ENCODE measurements around the gene NOL11.
"Not testable (repeated sequence)": the region's sequence is repeated elsewhere in the genome, so short reads cannot be mapped to it uniquely, and the experiment has no call there.

Gene NOL11

DNA sequence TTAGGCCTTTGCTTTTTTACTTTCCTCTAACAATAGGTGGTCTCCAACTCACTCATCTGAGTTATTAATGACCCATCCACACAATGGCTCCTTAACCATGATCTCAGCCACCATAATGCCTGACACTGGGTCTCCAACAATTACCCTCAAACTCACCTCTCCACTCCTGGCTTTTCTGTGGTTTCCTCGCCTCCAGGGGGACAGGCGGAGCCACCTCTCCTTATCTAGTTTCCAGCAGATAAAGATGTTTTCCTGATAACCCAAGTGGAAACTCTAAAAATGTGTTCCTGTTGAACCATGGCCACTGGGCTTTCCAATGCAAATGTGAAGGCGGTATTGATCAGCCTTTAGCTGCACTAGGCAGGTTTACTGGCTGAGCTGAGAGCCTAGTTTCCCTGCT is 9.4 kb upstream of the NOL11 start:
- Histone ChIP-seq H3K27ac (ENCODE audit: low read length) (no peak overlapping the region), H3K4me1 (ENCODE audit: control insufficient read depth, insufficient read depth, low read length) (no peaks in the 10 kb centered on the region), H3K9me3 (ENCODE audit: control insufficient read depth in 2 of 2, low read length in 2 of 2) (no peaks in the 10 kb centered on the region), H3K36me3 (ENCODE audit: control insufficient read depth in 2 of 2, insufficient read depth in 2 of 2, low read length in 2 of 2) (no peaks in the 10 kb centered on the region), H3K27me3 (ENCODE audit: control insufficient read depth in 1 of 2, insufficient read depth in 2 of 2, low read length in 2 of 2) (peaks cover 0 to 2% of the 10 kb centered on the region in 2 donors), H3K9ac (ENCODE audit: low read length in 2 of 2) (no peak overlapping the region), H3K4me3 (ENCODE audit: low read length in 2 of 2) (no peak overlapping the region)

DNA sequence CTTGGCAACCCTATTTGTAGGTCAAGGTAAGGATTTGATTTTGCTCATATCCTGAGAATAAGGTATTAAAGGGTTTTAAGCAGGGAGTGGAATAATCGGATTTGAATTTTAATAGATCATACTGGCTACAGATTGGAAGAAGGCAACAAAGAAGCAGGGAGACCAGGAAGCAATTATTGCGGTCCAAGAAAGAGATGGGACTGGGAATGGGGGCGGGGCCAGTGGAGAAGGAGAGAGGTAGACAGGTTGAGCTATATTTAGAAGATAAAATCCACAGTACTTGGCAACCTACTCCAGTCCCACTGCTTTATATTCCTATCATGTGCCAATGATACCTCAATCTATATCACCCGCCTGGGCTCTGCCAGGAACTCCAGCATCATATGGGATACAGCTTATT is 5.8 kb upstream of the NOL11 start:
- Histone ChIP-seq H3K36me3 (ENCODE audit: control insufficient read depth in 2 of 2, insufficient read depth in 2 of 2, low read length in 2 of 2) (no peaks in the 10 kb centered on the region), H3K9ac (ENCODE audit: low read length in 2 of 2) (no peak overlapping the region), H3K4me3 (ENCODE audit: low read length in 2 of 2) (no peak overlapping the region), H3K9me3 (ENCODE audit: control insufficient read depth in 2 of 2, low read length in 2 of 2) (no peaks in the 10 kb centered on the region), H3K27me3 (ENCODE audit: control insufficient read depth in 1 of 2, insufficient read depth in 2 of 2, low read length in 2 of 2) (peaks cover 0 to 2% of the 10 kb centered on the region in 2 donors), H3K4me1 (ENCODE audit: control insufficient read depth, insufficient read depth, low read length) (no peaks in the 10 kb centered on the region), H3K27ac (ENCODE audit: low read length) (no peak overlapping the region)

DNA sequence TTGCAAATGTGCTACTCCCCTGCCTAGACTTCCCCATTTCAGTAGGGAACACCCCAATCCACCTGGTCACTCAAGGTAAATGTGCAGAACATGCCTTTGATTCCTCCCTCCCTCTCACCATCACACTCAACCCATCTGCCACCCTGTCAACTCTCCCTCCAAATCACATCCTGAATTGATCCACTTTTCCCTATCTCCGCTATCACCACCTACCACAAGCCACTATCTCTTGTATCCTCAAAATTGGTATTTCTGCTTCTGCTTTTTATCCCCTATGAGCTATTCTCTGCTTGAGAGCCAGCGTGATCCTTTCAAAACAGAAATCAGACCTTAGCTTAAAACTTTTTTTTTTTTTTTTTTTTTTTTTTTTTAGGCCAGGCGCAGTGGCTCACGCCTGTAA is 5.4 kb upstream of the NOL11 start:
- Histone ChIP-seq H3K9ac (ENCODE audit: low read length in 2 of 2) (no peak overlapping the region), H3K27me3 (ENCODE audit: control insufficient read depth in 1 of 2, insufficient read depth in 2 of 2, low read length in 2 of 2) (peaks cover 0 to 2% of the 10 kb centered on the region in 2 donors), H3K4me3 (ENCODE audit: low read length in 2 of 2) (no peak overlapping the region), H3K27ac (ENCODE audit: low read length) (no peak overlapping the region), H3K4me1 (ENCODE audit: control insufficient read depth, insufficient read depth, low read length) (peaks cover 3% of the 10 kb centered on the region), H3K9me3 (ENCODE audit: control insufficient read depth in 2 of 2, low read length in 2 of 2) (no peaks in the 10 kb centered on the region), H3K36me3 (ENCODE audit: control insufficient read depth in 2 of 2, insufficient read depth in 2 of 2, low read length in 2 of 2) (no peaks in the 10 kb centered on the region)

DNA sequence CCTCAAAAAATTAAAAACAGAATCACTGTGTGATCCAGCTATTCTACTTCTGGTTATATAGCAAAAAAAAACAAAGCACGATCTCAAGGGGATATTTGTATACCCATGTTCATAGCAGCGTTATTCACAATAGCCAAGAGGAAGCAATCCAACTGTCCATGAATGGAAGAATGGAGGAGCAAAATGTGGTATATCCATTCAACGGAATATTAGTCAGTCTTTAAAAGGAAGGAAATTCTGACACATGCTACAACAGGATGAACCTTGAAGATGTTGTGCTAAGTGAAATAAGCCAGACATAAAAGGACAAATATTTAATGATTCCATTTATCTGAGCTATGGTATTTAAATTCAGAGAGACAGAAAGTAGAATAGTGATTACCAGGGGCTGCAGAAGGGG is 4.6 kb upstream of the NOL11 start:
- Histone ChIP-seq H3K9ac (ENCODE audit: low read length in 2 of 2) (no peak overlapping the region), H3K4me3 (ENCODE audit: low read length in 2 of 2) (no peak overlapping the region), H3K27ac (ENCODE audit: low read length) (no peak overlapping the region), H3K9me3 (ENCODE audit: control insufficient read depth in 2 of 2, low read length in 2 of 2) (no peaks in the 10 kb centered on the region), H3K4me1 (ENCODE audit: control insufficient read depth, insufficient read depth, low read length) (peaks cover 4% of the 10 kb centered on the region), H3K27me3 (ENCODE audit: control insufficient read depth in 1 of 2, insufficient read depth in 2 of 2, low read length in 2 of 2) (peaks cover 0 to 2% of the 10 kb centered on the region in 2 donors), H3K36me3 (ENCODE audit: control insufficient read depth in 2 of 2, insufficient read depth in 2 of 2, low read length in 2 of 2) (no peaks in the 10 kb centered on the region)

DNA sequence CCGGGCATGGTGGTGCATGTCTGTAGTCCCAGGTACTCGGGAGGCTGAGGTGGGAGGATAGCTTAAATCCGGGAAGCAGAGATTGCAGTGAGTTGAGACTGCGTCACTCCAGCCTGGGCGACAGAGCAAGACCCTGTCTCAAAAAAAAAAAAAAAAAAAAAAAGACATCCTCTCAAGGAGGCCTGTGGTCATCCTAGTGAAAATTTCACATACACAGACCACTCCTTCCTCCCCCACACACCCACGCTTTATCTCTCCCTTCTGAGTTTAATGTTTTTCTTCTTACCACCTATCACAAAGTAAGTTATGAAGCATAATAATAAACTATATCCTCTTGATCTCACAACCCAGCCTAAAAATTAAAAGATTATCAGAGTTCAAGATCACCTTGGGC is 1.3 kb upstream of the NOL11 start:
- peaks cover 0 to 6% of the 10 kb centered on the region in 2 donors for H3K36me3 ChIP-seq (ENCODE audit: control insufficient read depth in 2 of 2, insufficient read depth in 2 of 2, low read length in 2 of 2)
- no peaks in the 10 kb centered on the region for H3K9me3 ChIP-seq (ENCODE audit: control insufficient read depth in 2 of 2, low read length in 2 of 2)
- no peaks in the 10 kb centered on the region for H3K27me3 ChIP-seq (ENCODE audit: control insufficient read depth in 1 of 2, insufficient read depth in 2 of 2, low read length in 2 of 2)
- no peak overlapping the region for H3K27ac ChIP-seq (ENCODE audit: low read length)
- H3K9ac ChIP-seq (ENCODE audit: low read length in 2 of 2) = no peak overlapping the region
- peaks cover 16% of the 10 kb centered on the region for H3K4me1 ChIP-seq (ENCODE audit: control insufficient read depth, insufficient read depth, low read length)
- no peak overlapping the region for H3K4me3 ChIP-seq (ENCODE audit: low read length in 2 of 2)

DNA sequence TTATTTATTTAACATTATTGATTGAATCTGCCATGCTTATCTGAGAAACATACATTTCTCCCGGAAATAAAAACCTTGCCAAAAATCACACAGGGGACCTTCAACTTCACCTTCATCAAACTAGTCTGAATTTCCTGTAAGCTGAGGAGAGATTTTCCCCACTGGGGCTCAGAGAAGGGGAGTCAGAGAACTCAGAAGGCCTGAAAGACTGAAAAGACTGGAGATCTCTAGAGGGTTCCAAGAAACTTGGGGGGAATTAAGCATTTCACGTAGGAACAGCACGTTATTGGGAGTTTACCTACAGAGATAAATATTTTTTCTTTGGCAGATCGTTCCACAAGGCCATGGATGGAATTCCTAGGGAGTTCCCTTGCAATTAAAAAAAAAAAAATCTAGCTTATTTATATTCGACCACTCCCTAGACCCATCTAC is 528 bp upstream of the NOL11 start:
- Histone ChIP-seq H3K9me3 (ENCODE audit: control insufficient read depth in 2 of 2, low read length in 2 of 2) (no peaks in the 10 kb centered on the region), H3K4me3 (ENCODE audit: low read length in 2 of 2) (peak overlapping the region; percentile 100), H3K36me3 (ENCODE audit: control insufficient read depth in 2 of 2, insufficient read depth in 2 of 2, low read length in 2 of 2) (peaks cover 3 to 14% of the 10 kb centered on the region in 2 donors), H3K27me3 (ENCODE audit: control insufficient read depth in 1 of 2, insufficient read depth in 2 of 2, low read length in 2 of 2) (no peaks in the 10 kb centered on the region), H3K4me1 (ENCODE audit: control insufficient read depth, insufficient read depth, low read length) (peaks cover 16% of the 10 kb centered on the region), H3K27ac (ENCODE audit: low read length) (peak overlapping the region; percentile 94), H3K9ac (ENCODE audit: low read length in 2 of 2) (peak overlapping the region; percentile 84 to 87)

DNA sequence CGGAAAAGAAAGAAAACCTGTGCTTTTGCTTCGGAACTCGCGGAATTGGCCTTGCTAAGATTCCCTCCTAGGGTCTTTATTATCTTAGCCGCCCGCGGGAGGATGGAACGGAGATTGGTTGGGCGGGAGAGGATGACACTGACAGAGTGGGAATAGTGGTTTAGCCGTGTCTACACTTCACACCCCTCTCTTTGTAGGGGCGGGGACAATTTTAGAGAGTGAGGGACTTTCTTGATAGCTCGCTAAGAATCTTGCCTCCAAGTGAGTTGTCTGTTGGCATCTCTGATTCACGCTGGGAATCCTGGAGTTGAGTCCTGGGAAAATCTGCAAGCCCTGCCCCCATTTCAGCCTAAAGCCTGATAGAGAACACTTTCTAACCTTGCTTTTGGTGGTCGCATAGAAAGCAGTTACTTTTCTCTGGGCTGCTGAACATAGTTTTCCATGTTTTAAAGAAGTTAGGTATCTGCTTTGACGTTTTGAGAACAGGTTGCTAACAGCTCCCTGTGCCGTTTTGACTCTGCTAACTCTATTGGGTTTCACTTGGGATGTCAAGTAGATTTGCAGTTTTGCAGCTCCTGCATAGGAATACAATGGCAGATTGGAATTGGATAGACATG is 697 bp downstream of the NOL11 start:
- Histone ChIP-seq H3K4me3 (ENCODE audit: low read length in 2 of 2) (peak overlapping the region; percentile 100), H3K36me3 (ENCODE audit: control insufficient read depth in 2 of 2, insufficient read depth in 2 of 2, low read length in 2 of 2) (peaks cover 4 to 15% of the 10 kb centered on the region in 2 donors), H3K4me1 (ENCODE audit: control insufficient read depth, insufficient read depth, low read length) (peaks cover 16% of the 10 kb centered on the region), H3K9ac (ENCODE audit: low read length in 2 of 2) (peak overlapping the region; percentile 99 to 100), H3K27me3 (ENCODE audit: control insufficient read depth in 1 of 2, insufficient read depth in 2 of 2, low read length in 2 of 2) (no peaks in the 10 kb centered on the region), H3K9me3 (ENCODE audit: control insufficient read depth in 2 of 2, low read length in 2 of 2) (no peaks in the 10 kb centered on the region), H3K27ac (ENCODE audit: low read length) (peak overlapping the region; percentile 94)

DNA sequence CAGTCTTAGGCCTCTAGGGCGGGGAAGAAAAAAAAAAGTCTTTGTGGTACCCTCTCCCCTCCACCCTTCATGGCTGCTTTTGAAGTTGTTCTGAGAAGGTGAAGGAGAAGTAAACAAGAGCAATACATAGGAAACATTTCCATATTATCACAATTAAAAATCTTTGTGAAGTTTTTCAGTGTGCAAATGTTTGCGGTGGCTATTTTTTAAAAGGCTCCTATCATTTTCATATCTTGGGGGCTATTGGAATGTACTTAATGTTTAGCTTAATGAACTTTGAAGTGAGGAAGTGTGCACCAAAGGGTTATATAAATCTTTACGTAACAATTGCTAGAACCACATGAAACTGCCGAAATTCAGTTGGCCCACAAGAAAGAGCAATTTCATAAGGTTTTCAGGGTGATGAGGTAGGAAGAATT is 7.6 kb downstream of the NOL11 start:
- no peaks in the 10 kb centered on the region for H3K4me1 ChIP-seq (ENCODE audit: control insufficient read depth, insufficient read depth, low read length)
- no peak overlapping the region for H3K27ac ChIP-seq (ENCODE audit: low read length)
- no peaks in the 10 kb centered on the region for H3K9me3 ChIP-seq (ENCODE audit: control insufficient read depth in 2 of 2, low read length in 2 of 2)
- H3K36me3 ChIP-seq (ENCODE audit: control insufficient read depth in 2 of 2, insufficient read depth in 2 of 2, low read length in 2 of 2) = peaks cover 44 to 51% of the 10 kb centered on the region in 2 donors
- no peak overlapping the region for H3K9ac ChIP-seq (ENCODE audit: low read length in 2 of 2)
- no peaks in the 10 kb centered on the region for H3K27me3 ChIP-seq (ENCODE audit: control insufficient read depth in 1 of 2, insufficient read depth in 2 of 2, low read length in 2 of 2)
- no peak overlapping the region for H3K4me3 ChIP-seq (ENCODE audit: low read length in 2 of 2)

DNA sequence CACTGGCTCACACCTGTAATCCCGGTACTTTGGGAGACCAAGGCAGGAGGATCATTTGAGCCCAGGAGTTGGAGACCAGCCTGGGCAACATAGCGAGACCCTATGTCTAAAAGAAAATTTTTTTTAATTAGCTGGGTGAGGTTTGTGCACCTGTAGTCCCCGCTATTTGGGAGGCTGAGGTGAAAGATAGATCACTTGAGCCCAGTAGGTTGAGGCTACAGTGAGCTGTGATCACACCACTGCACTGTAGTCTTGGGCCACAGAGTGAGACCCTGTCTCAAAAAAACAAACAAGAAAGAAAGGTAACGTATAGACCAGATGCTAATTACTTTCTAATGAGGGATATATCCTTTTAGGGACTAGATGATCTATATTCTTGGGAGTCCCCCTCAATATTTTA is 8.1 kb downstream of the NOL11 start:
- H3K4me3 ChIP-seq (ENCODE audit: low read length in 2 of 2) = no peak overlapping the region
- peaks cover 48 to 50% of the 10 kb centered on the region in 2 donors for H3K36me3 ChIP-seq (ENCODE audit: control insufficient read depth in 2 of 2, insufficient read depth in 2 of 2, low read length in 2 of 2)
- H3K9ac ChIP-seq (ENCODE audit: low read length in 2 of 2) = no peak overlapping the region
- H3K4me1 ChIP-seq (ENCODE audit: control insufficient read depth, insufficient read depth, low read length) = no peaks in the 10 kb centered on the region
- no peaks in the 10 kb centered on the region for H3K9me3 ChIP-seq (ENCODE audit: control insufficient read depth in 2 of 2, low read length in 2 of 2)
- H3K27ac ChIP-seq (ENCODE audit: low read length) = no peak overlapping the region
- no peaks in the 10 kb centered on the region for H3K27me3 ChIP-seq (ENCODE audit: control insufficient read depth in 1 of 2, insufficient read depth in 2 of 2, low read length in 2 of 2)

DNA sequence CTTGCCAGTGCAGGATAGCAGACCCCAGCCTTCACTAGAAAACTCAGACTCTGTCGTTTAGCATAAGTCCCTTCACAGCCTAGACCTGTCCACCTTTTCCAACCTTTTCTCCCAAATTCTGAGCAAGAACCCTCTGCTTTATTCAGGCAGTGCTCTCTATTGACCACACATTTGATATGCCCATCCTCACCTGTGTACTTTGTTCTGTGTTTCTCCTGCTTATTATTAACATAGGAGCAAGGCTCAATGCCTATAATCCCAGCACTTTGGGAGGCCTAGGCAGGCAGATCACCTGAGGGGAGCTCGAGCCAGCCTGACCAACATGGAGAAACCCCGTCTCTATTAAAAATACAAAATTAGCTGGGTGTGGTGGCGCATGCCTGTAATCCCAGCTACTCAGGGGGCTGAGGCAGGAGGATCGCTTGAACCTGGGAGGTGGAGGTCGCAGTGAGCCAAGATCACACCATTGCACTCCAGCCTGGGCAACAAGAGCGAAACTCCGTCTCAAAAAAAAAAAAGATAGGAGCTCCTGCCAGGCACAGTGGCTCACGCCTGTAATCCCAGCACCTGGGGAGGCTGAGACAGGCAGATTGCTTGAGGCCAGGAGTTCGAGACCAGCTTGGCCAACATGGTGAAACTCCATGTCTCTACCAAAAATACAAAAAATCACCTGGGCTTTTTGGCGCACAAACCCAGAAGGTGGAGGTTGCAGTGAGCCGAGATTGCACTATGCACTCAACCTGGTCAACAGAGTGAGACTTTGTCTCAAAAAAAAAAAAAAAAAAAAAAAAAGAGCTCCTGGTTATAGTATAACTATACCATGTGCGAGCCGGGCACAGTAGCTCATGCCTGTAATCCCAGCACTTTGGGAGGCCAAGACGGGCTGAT is 9.7 kb downstream of the NOL11 start:
- peaks cover 45 to 48% of the 10 kb centered on the region in 2 donors for H3K36me3 ChIP-seq (ENCODE audit: control insufficient read depth in 2 of 2, insufficient read depth in 2 of 2, low read length in 2 of 2)
- H3K27ac ChIP-seq (ENCODE audit: low read length); H3K9me3 ChIP-seq (ENCODE audit: control insufficient read depth in 2 of 2, low read length in 2 of 2): not testable (repeated sequence)

DNA sequence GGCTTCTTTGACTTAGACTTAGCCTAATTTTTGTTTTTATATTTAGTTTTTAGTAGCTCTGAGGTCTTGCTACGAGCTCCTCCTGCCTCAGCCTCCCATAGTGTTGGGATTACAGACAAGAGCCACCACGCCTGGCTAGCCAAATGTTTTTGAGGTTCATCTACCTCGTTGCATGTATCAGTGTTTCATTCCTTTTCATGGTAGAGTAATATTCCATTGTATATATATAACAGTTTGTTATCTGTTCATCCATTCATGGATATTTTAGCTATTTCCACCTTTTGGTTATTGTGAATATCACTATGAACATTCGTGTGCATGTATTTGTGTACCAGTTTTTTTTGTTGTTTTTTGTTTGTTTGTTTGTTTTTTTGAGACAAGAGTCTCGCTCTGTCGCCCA is 12.2 kb downstream of the NOL11 start:
- Histone ChIP-seq H3K27me3 (ENCODE audit: control insufficient read depth in 1 of 2, insufficient read depth in 2 of 2, low read length in 2 of 2) (no peaks in the 10 kb centered on the region), H3K9ac (ENCODE audit: low read length in 2 of 2) (no peak overlapping the region), H3K36me3 (ENCODE audit: control insufficient read depth in 2 of 2, insufficient read depth in 2 of 2, low read length in 2 of 2) (peaks cover 37 to 58% of the 10 kb centered on the region in 2 donors), H3K4me3 (ENCODE audit: low read length in 2 of 2) (no peak overlapping the region), H3K4me1 (ENCODE audit: control insufficient read depth, insufficient read depth, low read length) (no peaks in the 10 kb centered on the region), H3K9me3 (ENCODE audit: control insufficient read depth in 2 of 2, low read length in 2 of 2) (no peaks in the 10 kb centered on the region), H3K27ac (ENCODE audit: low read length) (no peak overlapping the region)

More for the DNA sequence above, 9.7 kb downstream of the NOL11 start:
- H3K9ac ChIP-seq (ENCODE audit: low read length in 2 of 2); H3K4me1 ChIP-seq (ENCODE audit: control insufficient read depth, insufficient read depth, low read length); H3K4me3 ChIP-seq (ENCODE audit: low read length in 2 of 2); H3K27me3 ChIP-seq (ENCODE audit: control insufficient read depth in 1 of 2, insufficient read depth in 2 of 2, low read length in 2 of 2): not testable (repeated sequence)

All from stomach smooth muscle (tissue), 2 donors.